Pons (tissue), 1 donor: ENCODE data around the gene ERICH4.
"Not testable (repeated sequence)": the region's sequence is repeated elsewhere in the genome, so short reads cannot be mapped to it uniquely, and the experiment has no call there.

Source experiments
- DNase-seq: peaks from one replicate; pipeline ENCODE4 v3.0.0-alpha.2; 2016; ENCODE audit warnings: low spot score

ERICH4 gene

GRCh38 chr19:41435376-41435775 lies 7.6 kb upstream of the ERICH4 start:
- DNase-seq: not testable (repeated sequence)

GRCh38 chr19:41435936-41436673 lies 6.9 kb upstream of the ERICH4 start:
- no peak for DNase-seq

- no peak for DNase-seq
Measured at GRCh38 chr19:41436674-41436951, 6.3 kb upstream of the ERICH4 start.

- DNase-seq: no peak
Measured at GRCh38 chr19:41437944-41438574, 4.9 kb upstream of the ERICH4 start.

- peak; percentile 99 for DNase-seq
Measured at GRCh38 chr19:41439441-41440222, 3.3 kb upstream of the ERICH4 start, which contains the start of gene DMAC2. TSS of gene DMAC2 (minus strand) at chr19:41439912. CDS start at chr19:41439899, 13 bp downstream.

- no peak for DNase-seq
Measured at GRCh38 chr19:41441321-41441945, 1.5 kb upstream of the ERICH4 start.

GRCh38 chr19:41443813-41444455 lies 978 bp downstream of the ERICH4 start:
- no peak for DNase-seq

- DNase-seq: no peak
Measured at GRCh38 chr19:41445575-41445974, 2.6 kb downstream of the ERICH4 start.

GRCh38 chr19:41447732-41448332 lies 4.9 kb downstream of the ERICH4 start:
- DNase-seq: no peak

- peak; percentile 66 for DNase-seq
Measured at GRCh38 chr19:41449079-41449864, 6.3 kb downstream of the ERICH4 start.

GRCh38 chr19:41449865-41450178 lies 6.9 kb downstream of the ERICH4 start:
- DNase-seq: no peak

- no peak for DNase-seq
Measured at GRCh38 chr19:41452584-41453275, 9.8 kb downstream of the ERICH4 start.

GRCh38 chr19:41455936-41456335 lies 13.0 kb downstream of the ERICH4 start:
- DNase-seq: no peak

- DNase-seq: no peak
Measured at GRCh38 chr19:41456342-41456918, 13.5 kb downstream of the ERICH4 start.

GRCh38 chr19:41457241-41457640 lies 14.3 kb downstream of the ERICH4 start:
- DNase-seq: no peak

GRCh38 chr19:41462497-41462896 lies 19.5 kb downstream of the ERICH4 start:
- no peak for DNase-seq

GRCh38 chr19:41463257-41464256 lies 20.6 kb downstream of the ERICH4 start:
- DNase-seq: not testable (repeated sequence)

GRCh38 chr19:41476583-41476982 lies 33.6 kb downstream of the ERICH4 start:
- no peak for DNase-seq

GRCh38 chr19:41478171-41478570 lies 35.2 kb downstream of the ERICH4 start:
- no peak for DNase-seq
